Glomerular visceral epithelial cell (primary cell): ENCODE results near the gene MTA2.
"Not testable (repeated sequence)": the region's sequence is repeated elsewhere in the genome, so short reads cannot be mapped to it uniquely, and the experiment has no call there.

ENCODE experiments used
- DNase-seq: peaks from one replicate; pipeline ENCODE4 v3.0.0-alpha.2; 2016; ENCODE audit errors: extremely low spot score

The MTA2 gene

GRCh38 chr11:62566247-62566646 lies 35.4 kb downstream of the MTA2 start:
- DNase-seq, result no peak

- DNase-seq, result no peak
Observed at GRCh38 chr11:62565100-62565802, 36.4 kb downstream of the MTA2 start.

GRCh38 chr11:62561677-62562230 lies 39.9 kb downstream of the MTA2 start:
- DNase-seq, result not testable (repeated sequence)

GRCh38 chr11:62560566-62561103 lies 41.0 kb downstream of the MTA2 start:
- DNase-seq, result peak; percentile 95

- DNase-seq, result peak; percentile 22
Observed at GRCh38 chr11:62559626-62560025, 42.0 kb downstream of the MTA2 start.

GRCh38 chr11:62559204-62559603 lies 42.5 kb downstream of the MTA2 start:
- DNase-seq, result no peak

- no peak for DNase-seq
Observed at GRCh38 chr11:62558669-62559068, 43.0 kb downstream of the MTA2 start.

- DNase-seq, result peak; percentile 46
Observed at GRCh38 chr11:62556875-62557631, 44.6 kb downstream of the MTA2 start.

- peak; percentile 95 for DNase-seq
Observed at GRCh38 chr11:62556108-62556874, 45.4 kb downstream of the MTA2 start.

GRCh38 chr11:62555464-62556107 lies 46.1 kb downstream of the MTA2 start:
- DNase-seq, result peak; percentile 9

- no peak for DNase-seq
Observed at GRCh38 chr11:62554387-62555167, 47.1 kb downstream of the MTA2 start.

GRCh38 chr11:62553839-62554361 lies 47.8 kb downstream of the MTA2 start:
- peak; percentile 82 for DNase-seq

GRCh38 chr11:62553080-62553838 lies 48.4 kb downstream of the MTA2 start:
- peak; percentile 94 for DNase-seq

- DNase-seq, result peak; percentile 17
Observed at GRCh38 chr11:62552485-62553079, 49.1 kb downstream of the MTA2 start.

- DNase-seq, result not testable (repeated sequence)
Observed at GRCh38 chr11:62550478-62550877, 51.2 kb downstream of the MTA2 start.

GRCh38 chr11:62548545-62549335 lies 52.9 kb downstream of the MTA2 start:
- no peak for DNase-seq

GRCh38 chr11:62547691-62548281 lies 53.9 kb downstream of the MTA2 start:
- DNase-seq, result peak; percentile 56
